CD4-positive, alpha-beta T cell (primary cell): ENCODE results near the gene IFI6. TPM values are rescaled to one million over a fixed set of nuclear protein-coding genes. Genes with fewer than 3 reads are reported as not detected.
"Not testable (repeated sequence)": the region's sequence is repeated elsewhere in the genome, so short reads cannot be mapped to it uniquely, and the experiment has no call there.

Experiments used
- ATAC-seq: fragments of 200-7000 bp; cut with Tn5 transposase; one replicate; pipeline ENCODE4 v1.10.0; 2022; ENCODE audit warnings: mild to moderate bottlenecking; ENCODE audit not compliant: poor library complexity
- CTCF ChIA-PET: fragments of 350-600 bp; sonication (Branson Sonifier 250); formaldehyde crosslinking; loops from one replicate; lab custom pipeline; 2021; ENCODE audit warnings: antibody characterized with exemption, inconsistent platforms; lab: Charles Lee
- POLR2A ChIA-PET: fragments of 350-600 bp; sonication (Branson Sonifier 250); formaldehyde crosslinking; loops from one replicate; lab custom pipeline; 2021; ENCODE audit warnings: antibody characterized with exemption, inconsistent platforms; lab: Charles Lee
- DNase-seq, 14 experiments: peaks; one replicate each; pipeline ENCODE4 v3.0.0-alpha.2; 2013 to 2020; ENCODE audit warnings: mixed read lengths in 2 of 14
- H3K27ac ChIP-seq, 2 donors: one replicate each; pipeline versions ENCODE4 v1.5.1 to v1.7.0; 2013; ENCODE audit warnings: low read length in 2 of 2, low read depth in 1 of 2, mild to moderate bottlenecking in 1 of 2
- H3K27me3 ChIP-seq, 2 experiments: 1 replicate in 1 of 2; 2 replicates in 1 of 2; pipeline versions ENCODE4 v1.6.1 to v1.7.0; 2013; ENCODE audit warnings: low read length in 2 of 2, control low read depth in 1 of 2, mild to moderate bottlenecking in 1 of 2, moderate library complexity in 1 of 2; ENCODE audit not compliant: insufficient read depth in 2 of 2, control insufficient read depth in 1 of 2
- H3K36me3 ChIP-seq: one replicate; pipeline ENCODE4 v1.6.1; 2013; ENCODE audit warnings: low read length, control low read depth; ENCODE audit not compliant: insufficient read depth
- H3K4me1 ChIP-seq: one replicate; pipeline ENCODE4 v1.6.1; 2013; ENCODE audit warnings: low read length, control low read depth; ENCODE audit not compliant: insufficient read depth
- H3K4me3 ChIP-seq: one replicate; pipeline ENCODE4 v1.5.1; 2013; ENCODE audit warnings: mild to moderate bottlenecking, low read length, moderate library complexity
- H3K9me3 ChIP-seq, 2 experiments: 1 replicate in 1 of 2; 2 replicates in 1 of 2; pipeline versions ENCODE4 v1.6.1 to v1.7.0; 2013; ENCODE audit warnings: low read length in 2 of 2, mild to moderate bottlenecking in 2 of 2, control low read depth in 1 of 2, moderate library complexity in 1 of 2; ENCODE audit not compliant: control insufficient read depth in 1 of 2, insufficient read depth in 1 of 2
- H3K27ac Mint-ChIP-seq: one replicate; pipeline ENCODE4 v1.8.0; 2020; ENCODE audit warnings: mixed read lengths
- H3K27me3 Mint-ChIP-seq: one replicate; pipeline ENCODE4 v1.8.0; 2021; ENCODE audit warnings: mixed read lengths
- H3K36me3 Mint-ChIP-seq: one replicate; pipeline ENCODE4 v1.8.0; 2021; ENCODE audit warnings: low read depth, mixed read lengths
- H3K4me1 Mint-ChIP-seq: one replicate; pipeline ENCODE4 v1.8.0; 2021; ENCODE audit warnings: low read depth, mixed read lengths
- H3K4me3 Mint-ChIP-seq: one replicate; pipeline ENCODE4 v1.8.0; 2020; ENCODE audit warnings: mild to moderate bottlenecking, mixed read lengths
- H3K9me3 Mint-ChIP-seq: one replicate; pipeline ENCODE4 v1.8.0; 2020; ENCODE audit warnings: mixed read lengths
- intact Hi-C, 2 experiments: fragments of 100-400 bp; cut with DNase I in 1 of 2; cut with micrococcal nuclease in 1 of 2; formaldehyde crosslinking; loops; one replicate each; pipeline versions ENCODE4 v1.15.1 to v1.9.0; 2023 to 2025; cut with DNase I, micrococcal nuclease
- total RNA-seq, 174 experiments: library from RNA in 2 of 174; stranded (reverse) in 2 of 174; gene quantifications; one replicate each; pipeline ENCODE4 v1.2.3 and lab custom pipeline; 2021 to 2026
- TF ChIP-seq, protein P1 (sequence below): fragments of 200-600 bp; IDR thresholded peaks from one replicate; pipeline ENCODE4 v1.8.0; 2022; ENCODE audit warnings: antibody characterized with exemption, mild to moderate bottlenecking

Gene IFI6
- total RNA-seq, 2 experiments from 2014 or later, result 33.6 to 36.2 TPM

DNA sequence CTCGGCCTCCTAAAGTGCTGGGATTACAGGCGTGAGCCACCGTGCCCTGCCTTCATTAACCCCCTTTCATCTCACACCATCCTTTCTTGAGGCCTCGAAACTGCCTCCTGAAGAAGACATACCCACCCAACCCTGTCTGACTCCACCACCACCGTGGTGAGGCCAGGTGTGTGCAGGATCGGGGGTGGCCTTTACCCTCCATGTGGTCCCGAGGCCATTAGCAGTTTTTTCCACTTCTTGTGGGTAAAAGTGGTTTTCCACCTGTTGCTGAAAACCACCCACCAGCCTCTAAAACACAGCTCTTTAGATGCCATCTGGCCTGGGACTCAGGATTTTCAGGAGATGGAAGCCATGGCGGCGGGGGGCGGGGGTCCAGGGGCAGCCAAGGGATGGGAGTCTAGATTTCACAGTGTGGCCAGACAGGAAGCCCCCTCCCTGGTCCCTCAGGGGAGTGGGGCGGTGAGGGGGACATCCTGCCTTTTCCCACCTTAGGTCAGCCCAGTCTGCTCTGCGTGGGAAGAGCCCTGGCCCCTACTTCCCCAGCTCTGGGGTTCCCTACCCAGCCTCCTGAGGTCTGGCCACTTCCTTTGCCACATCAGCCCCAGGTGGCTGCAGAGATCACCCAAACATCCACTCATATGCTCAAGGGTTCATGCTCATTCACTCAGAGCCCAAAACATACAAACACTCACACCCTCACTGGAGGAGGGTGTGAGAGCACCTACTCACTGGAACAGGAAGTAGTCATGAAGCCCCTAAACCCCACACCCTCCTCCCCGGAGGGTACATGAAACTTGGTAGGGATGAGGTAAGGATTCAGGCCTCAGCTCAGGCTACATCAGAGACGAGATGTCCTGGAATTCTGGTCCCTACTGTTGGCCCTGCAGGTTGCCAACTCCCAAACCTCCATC lies 39.4 kb downstream of the IFI6 start:
- CTCF ChIA-PET, result no interaction called here
- intact Hi-C loops, result no loop called here
- H3K4me1 ChIP-seq, result peaks cover 72% of the 10 kb centered on the region

DNA sequence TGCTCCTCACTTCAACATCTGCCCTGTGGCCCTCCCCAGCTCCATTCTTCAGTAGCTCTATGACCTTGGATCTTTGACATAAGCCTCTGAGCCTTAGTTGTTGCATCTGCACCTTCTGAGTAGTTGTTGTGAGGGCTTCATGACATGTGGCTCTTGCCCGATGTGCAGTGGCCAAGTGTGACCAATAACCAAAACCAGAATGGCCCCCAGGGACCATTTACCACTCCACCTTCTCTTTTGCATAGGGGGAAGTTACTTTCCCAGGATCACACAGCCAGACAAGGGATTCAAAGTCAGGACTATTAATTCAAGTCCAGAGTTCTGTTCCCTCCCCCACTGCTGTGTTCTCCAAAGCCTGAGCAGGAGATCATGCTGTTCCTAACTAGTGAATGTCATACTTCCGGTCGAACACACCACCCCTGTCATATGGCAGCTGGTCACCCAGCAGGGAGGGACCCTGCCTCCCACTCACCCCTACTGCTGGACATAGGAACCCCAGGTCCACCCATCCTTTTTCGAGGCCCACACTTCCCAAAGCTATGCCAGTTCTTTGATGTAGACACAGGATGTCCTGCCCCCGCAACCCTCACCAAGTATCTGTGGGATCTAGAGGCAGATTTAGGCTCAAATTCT lies 41.0 kb downstream of the IFI6 start:
- TF ChIP-seq, protein P1, sequence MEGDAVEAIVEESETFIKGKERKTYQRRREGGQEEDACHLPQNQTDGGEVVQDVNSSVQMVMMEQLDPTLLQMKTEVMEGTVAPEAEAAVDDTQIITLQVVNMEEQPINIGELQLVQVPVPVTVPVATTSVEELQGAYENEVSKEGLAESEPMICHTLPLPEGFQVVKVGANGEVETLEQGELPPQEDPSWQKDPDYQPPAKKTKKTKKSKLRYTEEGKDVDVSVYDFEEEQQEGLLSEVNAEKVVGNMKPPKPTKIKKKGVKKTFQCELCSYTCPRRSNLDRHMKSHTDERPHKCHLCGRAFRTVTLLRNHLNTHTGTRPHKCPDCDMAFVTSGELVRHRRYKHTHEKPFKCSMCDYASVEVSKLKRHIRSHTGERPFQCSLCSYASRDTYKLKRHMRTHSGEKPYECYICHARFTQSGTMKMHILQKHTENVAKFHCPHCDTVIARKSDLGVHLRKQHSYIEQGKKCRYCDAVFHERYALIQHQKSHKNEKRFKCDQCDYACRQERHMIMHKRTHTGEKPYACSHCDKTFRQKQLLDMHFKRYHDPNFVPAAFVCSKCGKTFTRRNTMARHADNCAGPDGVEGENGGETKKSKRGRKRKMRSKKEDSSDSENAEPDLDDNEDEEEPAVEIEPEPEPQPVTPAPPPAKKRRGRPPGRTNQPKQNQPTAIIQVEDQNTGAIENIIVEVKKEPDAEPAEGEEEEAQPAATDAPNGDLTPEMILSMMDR, result no peak
- ChIA-PET POLR2A (interaction anchor here (1.2 to 1.8 kb wide), 2 partner anchors 28 to 32 kb away, joined by 6 to 7 read pairs; no protein-coding TSS in a partner anchor), CTCF (interaction anchor here (0.7 to 1.6 kb wide), 3 partner anchors 13 to 32 kb away, joined by 3 to 6 read pairs (median 3); no protein-coding TSS in a partner anchor)
- Histone ChIP-seq H3K27ac (no peak overlapping the region), H3K4me3 (no peak overlapping the region), H3K27me3 (no peaks in the 10 kb centered on the region), H3K4me1 (peaks cover 73% of the 10 kb centered on the region), H3K36me3 (no peaks in the 10 kb centered on the region), H3K9me3 (no peaks in the 10 kb centered on the region)
- Mint-ChIP-seq H3K27me3 (no peaks in the 10 kb centered on the region), H3K4me3 (peak overlapping the region; percentile 52), H3K36me3 (no peaks in the 10 kb centered on the region), H3K27ac (peak overlapping the region; percentile 50), H3K4me1 (peaks cover 70% of the 10 kb centered on the region), H3K9me3 (no peaks in the 10 kb centered on the region)
- DNase-seq, result peak in 1 of 14 experiments; percentile 61
- ATAC-seq, result no peak
- intact Hi-C loops, result no loop called here

More for the DNA sequence above, 39.4 kb downstream of the IFI6 start:
- Mint-ChIP-seq H3K9me3 (no peaks in the 10 kb centered on the region), H3K4me3 (peak overlapping the region; percentile 81), H3K4me1 (peaks cover 78% of the 10 kb centered on the region), H3K27me3 (no peaks in the 10 kb centered on the region), H3K36me3 (no peaks in the 10 kb centered on the region), H3K27ac (peak overlapping the region; percentile 84)
- no peaks in the 10 kb centered on the region for H3K9me3 ChIP-seq
- no peaks in the 10 kb centered on the region for H3K36me3 ChIP-seq
- H3K27me3 ChIP-seq, result no peaks in the 10 kb centered on the region
- POLR2A ChIA-PET, result interaction anchor here (0.9 to 1.5 kb wide), 3 partner anchors 12 to 30 kb away, joined by 3 to 6 read pairs (median 3); no protein-coding TSS in a partner anchor
- ATAC-seq, result peak; percentile 30
- TF ChIP-seq, protein P1, result no peak
- DNase-seq, result peak in 5 of 14 experiments; percentile 26 to 68 (median 60)
- peak overlapping the region; percentile 52 for H3K4me3 ChIP-seq
- H3K27ac ChIP-seq, result peak overlapping the region; percentile 38 to 47

DNA sequence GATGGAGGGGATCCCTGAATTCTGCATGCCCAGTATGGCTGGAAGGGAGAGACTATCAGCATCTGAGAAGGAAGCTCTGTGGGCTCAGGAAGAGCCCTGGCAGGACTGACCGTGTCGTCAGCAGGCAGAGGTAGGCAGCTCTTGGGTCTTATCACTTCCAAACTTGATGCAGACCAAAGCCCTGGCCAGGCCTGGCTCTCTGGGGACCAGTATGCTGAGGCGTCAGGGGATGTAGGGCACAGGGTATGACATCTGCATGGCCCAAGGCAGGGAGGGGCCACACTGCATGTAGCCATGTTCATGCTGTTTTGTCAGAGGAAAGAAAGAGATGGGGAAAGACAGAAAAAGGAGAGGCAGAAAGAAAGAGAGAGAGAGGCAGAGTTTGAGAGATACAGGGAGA lies 43.3 kb downstream of the IFI6 start:
- H3K9me3 ChIP-seq, result no peaks in the 10 kb centered on the region
- no peak for DNase-seq
- H3K4me1 ChIP-seq, result peaks cover 74% of the 10 kb centered on the region
- no peak overlapping the region for H3K27ac ChIP-seq
- Mint-ChIP-seq H3K9me3 (no peaks in the 10 kb centered on the region), H3K27ac (peak overlapping the region; percentile 31), H3K4me1 (peaks cover 57% of the 10 kb centered on the region), H3K36me3 (no peaks in the 10 kb centered on the region), H3K4me3 (no peak overlapping the region), H3K27me3 (no peaks in the 10 kb centered on the region)
- H3K27me3 ChIP-seq, result no peaks in the 10 kb centered on the region
- no peaks in the 10 kb centered on the region for H3K36me3 ChIP-seq
- ChIA-PET CTCF (interaction anchor here (0.8 to 1.4 kb wide), 2 partner anchors 60 to 230 kb away, joined by 3 read pairs; no protein-coding TSS in a partner anchor), POLR2A (interaction anchor here (0.6 kb wide), 2 partner anchors 19 to 42 kb away, joined by 3 read pairs; no protein-coding TSS in a partner anchor)
- ATAC-seq, result no peak
- intact Hi-C loops, result no loop called here
- TF ChIP-seq, protein P1, result no peak
- H3K4me3 ChIP-seq, result no peak overlapping the region

DNA sequence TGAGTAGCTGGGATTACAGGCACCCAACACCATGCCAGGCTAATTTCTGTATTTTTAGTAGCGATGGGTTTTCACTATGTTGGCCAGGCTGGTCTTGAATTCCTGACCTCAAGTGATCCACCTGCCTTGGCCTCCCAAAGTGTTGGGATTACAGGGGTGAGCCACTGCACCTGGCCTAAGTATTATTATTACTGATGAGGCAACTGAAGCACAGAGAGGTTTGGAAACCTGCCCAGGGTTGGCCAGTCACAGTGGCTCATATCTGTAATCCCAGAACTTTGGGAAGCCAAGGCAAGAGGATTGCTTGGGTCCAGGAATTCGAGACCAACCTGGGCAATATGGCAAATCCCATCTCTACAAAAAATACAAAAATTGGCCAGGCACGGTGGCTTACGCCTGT lies 44.3 kb downstream of the IFI6 start:
- H3K9me3 ChIP-seq, H3K27ac ChIP-seq, H3K36me3 Mint-ChIP-seq, DNase-seq, intact Hi-C loops, H3K4me3 Mint-ChIP-seq, H3K27ac Mint-ChIP-seq, ATAC-seq, H3K36me3 ChIP-seq, H3K4me3 ChIP-seq, H3K9me3 Mint-ChIP-seq, H3K27me3 ChIP-seq, H3K27me3 Mint-ChIP-seq, POLR2A ChIA-PET: not testable (repeated sequence)
- H3K4me1 ChIP-seq, result peaks cover 74% of the 10 kb centered on the region
- peaks cover 55% of the 10 kb centered on the region for H3K4me1 Mint-ChIP-seq
- CTCF ChIA-PET, result interaction anchor here (0.6 to 0.8 kb wide), 2 partner anchors 19 to 229 kb away, joined by 3 read pairs; no protein-coding TSS in a partner anchor
